H1 (cell line): Measurements from ENCODE around the gene TFB1M. TPM values are rescaled to one million over a fixed set of nuclear protein-coding genes. Genes with fewer than 3 reads are reported as not detected.

ENCODE experiments used
- CTCF ChIA-PET: fragments of 300-600 bp; sonication (Branson Sonifier 250); formaldehyde crosslinking; loops from one replicate; lab custom pipeline; 2021; ENCODE audit not compliant: partially characterized antibody; lab: Charles Lee
- POLR2A ChIA-PET: fragments of 300-600 bp; sonication (Branson Sonifier 250); formaldehyde crosslinking; loops from one replicate; lab custom pipeline; 2021; ENCODE audit warnings: inconsistent platforms; ENCODE audit not compliant: partially characterized antibody; lab: Charles Lee
- DNase-seq, 2 experiments: peaks; one replicate each; pipeline versions ENCODE4 v3.0.0 to v3.0.0-alpha.2; 2010 to 2022; ENCODE audit warnings: low spot score in 2 of 2, low read depth in 1 of 2, mixed read lengths in 1 of 2
- FAIRE-seq: peaks from 2 replicates; lab custom pipeline; 2011; peaks lifted over from hg19 to GRCh38; lab: Jason Lieb, UNC
- H2AFZ ChIP-seq: 2 replicates; pipeline ENCODE4 v1.8.1; 2012; ENCODE audit warnings: low read length, inconsistent platforms
- H2AK5ac ChIP-seq: 2 replicates; pipeline ENCODE4 v1.6.1; 2013; ENCODE audit warnings: low read depth, low read length
- H2BK120ac ChIP-seq: replicated peaks from 2 replicates; pipeline ENCODE3; 2013; ENCODE audit warnings: low read depth, low read length, inconsistent platforms
- H2BK12ac ChIP-seq: 2 replicates; pipeline ENCODE4 v1.6.1; 2013; ENCODE audit warnings: low read depth, low read length
- H2BK15ac ChIP-seq: 2 replicates; pipeline ENCODE4 v1.6.1; 2013; ENCODE audit warnings: low read length
- H2BK20ac ChIP-seq: 2 replicates; pipeline ENCODE4 v1.6.1; 2013; ENCODE audit warnings: low read length
- H2BK5ac ChIP-seq: 2 replicates; pipeline ENCODE4 v1.6.1; 2013; ENCODE audit warnings: low read depth, low read length
- H3K14ac ChIP-seq: 2 replicates; pipeline ENCODE4 v1.6.1; 2013; ENCODE audit warnings: inconsistent platforms; ENCODE audit not compliant: insufficient read length
- H3K18ac ChIP-seq: 2 replicates; pipeline ENCODE4 v1.6.1; 2013; ENCODE audit warnings: low read length; ENCODE audit errors: extremely low read depth
- H3K23ac ChIP-seq: 2 replicates; pipeline ENCODE4 v1.6.1; 2013; ENCODE audit warnings: inconsistent platforms; ENCODE audit not compliant: insufficient read length
- H3K23me2 ChIP-seq: 2 replicates; pipeline ENCODE4 v1.6.1; 2013; ENCODE audit warnings: low read depth, low read length
- H3K27ac ChIP-seq: 2 replicates; pipeline ENCODE4 v1.6.1; 2011; ENCODE audit warnings: low read depth, low read length, inconsistent platforms
- H3K27me3 ChIP-seq, 4 experiments: replicated peaks in 1 of 4; 1 replicate in 1 of 4; 2 replicates in 3 of 4; pipeline versions ENCODE4 v1.6.1 to v1.8.1; 2011 to 2013; ENCODE audit warnings: low read length in 3 of 4, mild to moderate bottlenecking in 3 of 4, inconsistent platforms in 2 of 4, mixed read lengths in 2 of 4, moderate library complexity in 1 of 4; ENCODE audit not compliant: control insufficient read depth in 3 of 4, insufficient read depth in 3 of 4; ENCODE audit errors: extremely low read depth in 1 of 4
- H3K36me3 ChIP-seq, 4 experiments: 2 replicates each; pipeline versions ENCODE4 v1.6.1 to v1.8.1; 2011 to 2013; ENCODE audit warnings: mild to moderate bottlenecking in 4 of 4, low read length in 3 of 4, moderate library complexity in 2 of 4, control low read depth in 1 of 4, inconsistent platforms in 1 of 4; ENCODE audit not compliant: insufficient read depth in 4 of 4, control insufficient read depth in 2 of 4
- H3K4ac ChIP-seq: replicated peaks from 2 replicates; pipeline ENCODE3; 2013; ENCODE audit warnings: low read length, low read depth, mixed read lengths, inconsistent platforms; ENCODE audit not compliant: insufficient read length
- H3K4me1 ChIP-seq, 4 experiments: replicated peaks in 1 of 4; 1 replicate in 1 of 4; 2 replicates in 3 of 4; pipeline versions ENCODE4 v1.6.1 to v1.8.1; 2011 to 2013; ENCODE audit warnings: low read length in 3 of 4, inconsistent platforms in 2 of 4, mixed read lengths in 1 of 4; ENCODE audit not compliant: insufficient read depth in 4 of 4, control insufficient read depth in 3 of 4
- H3K4me2 ChIP-seq, 2 experiments: 2 replicates each; pipeline versions ENCODE4 v1.6.1 to v1.8.1; 2011 to 2013; ENCODE audit warnings: low read depth in 2 of 2, low read length in 2 of 2, control low read depth in 1 of 2, inconsistent platforms in 1 of 2, mild to moderate bottlenecking in 1 of 2; ENCODE audit not compliant: insufficient read depth in 1 of 2
- H3K4me3 ChIP-seq, 4 experiments: fragments of 200-600, 300-600 bp in 1 of 4; sonication (generic), shearing (Covaris generic), sonication (Bioruptor Twin) in 1 of 4; 2 replicates each; pipeline versions ENCODE4 v1.5.1 to v1.8.1; 2011 to 2016; ENCODE audit warnings: low read length in 4 of 4, low read depth in 3 of 4, control low read depth in 2 of 4, inconsistent platforms in 2 of 4, mild to moderate bottlenecking in 2 of 4, mixed read lengths in 1 of 4, moderate library complexity in 1 of 4; ENCODE audit not compliant: insufficient read depth in 2 of 4; ENCODE audit errors: extremely low read depth in 1 of 4
- H3K56ac ChIP-seq: replicated peaks from 2 replicates; pipeline ENCODE3; 2013; ENCODE audit warnings: low read depth, mild to moderate bottlenecking, mixed read lengths, low read length, inconsistent platforms; ENCODE audit not compliant: insufficient read length
- H3K79me1 ChIP-seq: 2 replicates; pipeline ENCODE4 v1.6.1; 2013; ENCODE audit warnings: low read depth, low read length, control low read depth
- H3K79me2 ChIP-seq, 2 experiments: 2 replicates each; pipeline versions ENCODE4 v1.6.1 to v1.8.1; 2012 to 2013; ENCODE audit warnings: low read length in 2 of 2, mild to moderate bottlenecking in 2 of 2, inconsistent platforms in 1 of 2; ENCODE audit not compliant: insufficient read depth in 2 of 2, control insufficient read depth in 1 of 2
- H3K9ac ChIP-seq, 4 experiments: replicated peaks in 1 of 4; 1 replicate in 1 of 4; 2 replicates in 3 of 4; pipeline versions ENCODE4 v1.6.1 to v1.8.1; 2011 to 2013; ENCODE audit warnings: low read depth in 3 of 4, low read length in 3 of 4, control low read depth in 2 of 4, mild to moderate bottlenecking in 2 of 4, moderate library complexity in 2 of 4, inconsistent platforms in 1 of 4; ENCODE audit errors: extremely low read depth in 1 of 4
- H3K9me3 ChIP-seq, 2 experiments: 2 replicates each; pipeline versions ENCODE4 v1.6.1 to v1.8.1; 2012 to 2013; ENCODE audit warnings: mild to moderate bottlenecking in 2 of 2, moderate library complexity in 2 of 2, control low read depth in 1 of 2, inconsistent platforms in 1 of 2, low read depth in 1 of 2, low read length in 1 of 2, mixed read lengths in 1 of 2; ENCODE audit not compliant: insufficient read depth in 2 of 2
- H4K20me1 ChIP-seq, 2 experiments: replicated peaks in 1 of 2; 2 replicates each; pipeline versions ENCODE3 to v1.8.1; 2011 to 2013; ENCODE audit warnings: inconsistent platforms in 2 of 2, low read length in 2 of 2, mild to moderate bottlenecking in 1 of 2; ENCODE audit not compliant: insufficient read depth in 2 of 2, control insufficient read depth in 1 of 2
- H4K5ac ChIP-seq: 2 replicates; pipeline ENCODE4 v1.6.1; 2013; ENCODE audit warnings: low read length, low read depth, mixed read lengths, inconsistent platforms; ENCODE audit not compliant: insufficient read length
- H4K8ac ChIP-seq: 2 replicates; pipeline ENCODE4 v1.8.0; 2013; ENCODE audit warnings: mild to moderate bottlenecking, moderate library complexity, low read length, inconsistent platforms; ENCODE audit not compliant: insufficient read depth; ENCODE audit errors: extremely low read depth
- H4K91ac ChIP-seq: replicated peaks from 2 replicates; pipeline ENCODE3; 2013; ENCODE audit warnings: low read length, mixed read lengths, inconsistent platforms; ENCODE audit not compliant: insufficient read length
- CHD2 ChIP-seq: IDR thresholded peaks from 2 replicates; pipeline ENCODE4 v1.6.1; 2012; ENCODE audit warnings: low read length, improper control_type of control experiment
- HDAC2 ChIP-seq, 2 experiments: fragments of 300-600 bp in 1 of 2; sonication (generic) in 1 of 2; IDR thresholded peaks; 2 replicates each; pipeline ENCODE4 v1.6.1; 2011 to 2012; ENCODE audit warnings: low read depth in 2 of 2, low read length in 2 of 2, mild to moderate bottlenecking in 2 of 2, moderate library complexity in 2 of 2, borderline replicate concordance in 1 of 2, inconsistent platforms in 1 of 2
- WGBS, 2 experiments: shearing (Covaris generic) in 1 of 2; methylation state at CpG; one replicate each; pipeline versions ENCODE4 v1.1.6 to v1.1.7; 2013 to 2015; ENCODE audit warnings: low lambda C conversion rate in 2 of 2, mixed read lengths in 2 of 2, inconsistent platforms in 1 of 2, low coverage in 1 of 2, missing lambda C conversion rate in 1 of 2; ENCODE audit not compliant: insufficient replicate concordance in 2 of 2, insufficient coverage in 1 of 2, insufficient read length in 1 of 2; ENCODE audit errors: extremely low coverage in 1 of 2, missing lambda C conversion rate in 1 of 2; 5-methylcytosine and 5-hydroxymethylcytosine counted together
- polyA plus RNA-seq, 7 experiments: library from polyadenylated mRNA; depleted of rRNA in 3 of 7; stranded (reverse) in 5 of 7; unstranded in 2 of 7; fragments of >200 nt in 5 of 7; fragments of 200-250 nt in 2 of 7; gene quantifications; 1 replicate in 5 of 7; 2 replicates in 1 of 7; 4 replicates in 1 of 7; pipeline versions ENCODE4 v1.2.1 to v1.2.3, GENCODE V29; 2011 to 2013; ENCODE audit warnings: missing spikeins in 2 of 7, mixed read lengths in 2 of 7
- total RNA-seq: library from RNA; stranded (reverse); fragmentation: NEBNext Ultra II Directional; extraction: Animal tissue kit (Norgen Biotek cat#: 25700); gene quantifications from 2 replicates; pipeline ENCODE4 v1.2.1, GENCODE V29; 2021

Gene TFB1M
- total and polyA plus RNA-seq, 2 of the 8 experiments (the other 6 are each of a cell fraction or from before 2014, with no cell fraction given), result 28.2 to 49.4 TPM

GRCh38 chr6:155257796-155258195, 56.5 kb downstream of the TFB1M start:
- no peak for TF ChIP-seq HDAC2 (IDR thresholded peaks at IDR 0.05; ENCODE audit: borderline replicate concordance in 1 of 2, low read depth in 2 of 2, low read length in 2 of 2)
- no peak for TF ChIP-seq CHD2
- POLR2A ChIA-PET, result no interaction called here

More at GRCh38 chr6:155257796-155258195, 56.5 kb downstream of the TFB1M start:
- H3K9me3 ChIP-seq, result no peaks in the 10 kb centered on the region
- no peak overlapping the region for H4K5ac ChIP-seq
- H3K4ac ChIP-seq, result no peak overlapping the region
- H3K27me3 ChIP-seq, result no peaks in the 10 kb centered on the region
- CTCF ChIA-PET, result interaction anchor here (0.7 to 6.4 kb wide), 5 partner anchors 12 to 390 kb away, joined by 3 to 72 read pairs (median 4); no protein-coding TSS in a partner anchor
- no peak overlapping the region for H3K56ac ChIP-seq
- no peak overlapping the region for H3K18ac ChIP-seq
- H2AFZ ChIP-seq, result no peak overlapping the region
- H4K91ac ChIP-seq, result no peak overlapping the region
- no peak overlapping the region for H3K4me2 ChIP-seq
- peaks cover 12 to 74% (median 43%) of the 10 kb centered on the region in 4 experiments for H3K36me3 ChIP-seq
- H4K8ac ChIP-seq, result no peak overlapping the region
- H2BK120ac ChIP-seq, result no peak overlapping the region
- peaks cover 2 to 11% (median 4%) of the 10 kb centered on the region in 4 experiments; a peak in 3 of 7 replicates for H3K4me1 ChIP-seq
- no peak overlapping the region for H3K4me3 ChIP-seq
- no peaks in the 10 kb centered on the region for H3K79me2 ChIP-seq
- no peak overlapping the region for H3K14ac ChIP-seq
- no peak overlapping the region for H2BK15ac ChIP-seq
- no peak overlapping the region for H2BK12ac ChIP-seq
- no peak overlapping the region for H2BK20ac ChIP-seq
- DNase-seq, result no peak
- no peaks in the 10 kb centered on the region for H3K23me2 ChIP-seq
- no peak overlapping the region for H2AK5ac ChIP-seq
- H2BK5ac ChIP-seq, result no peak overlapping the region
- 89% methylated on average over 9 of the region's 9 CpGs; no CpG with 5 or more reads in 1 of the 2 experiments for WGBS, 2 experiments
- no peak overlapping the region for H3K9ac ChIP-seq
- H3K79me1 ChIP-seq, result no peaks in the 10 kb centered on the region; the same call in 1 of the 2 replicates
- H3K23ac ChIP-seq, result no peak overlapping the region
- FAIRE-seq, result no peak
- H4K20me1 ChIP-seq, result peaks cover 2 to 3% of the 10 kb centered on the region in 2 experiments
- H3K27ac ChIP-seq, result no peak overlapping the region
